Neutrophil (primary cell): Measurements from ENCODE around the gene TMEM81.

Experiments
- H3K27ac ChIP-seq: fragments of 200-600 bp; sonication (generic); 2 replicates; pipeline ENCODE4 v1.5.1; 2016; ENCODE audit warnings: mild to moderate bottlenecking, moderate library complexity
- H3K27me3 ChIP-seq: fragments of 200-600 bp; sonication (generic); 2 replicates; pipeline ENCODE4 v1.6.0; 2016; ENCODE audit warnings: mild to moderate bottlenecking
- H3K36me3 ChIP-seq: fragments of 200-600 bp; sonication (generic); 2 replicates; pipeline ENCODE4 v1.5.1; 2017
- H3K4me1 ChIP-seq, 2 experiments: fragments of 200-600 bp in 1 of 2; sonication (generic) in 1 of 2; 1 replicate in 1 of 2; 2 replicates in 1 of 2; pipeline versions ENCODE4 v1.5.1 to v1.6.1; 2013 to 2016; ENCODE audit warnings: low read depth in 1 of 2, low read length in 1 of 2, mild to moderate bottlenecking in 1 of 2, moderate library complexity in 1 of 2; ENCODE audit not compliant: control insufficient read depth in 1 of 2, insufficient read depth in 1 of 2
- H3K4me3 ChIP-seq, 2 experiments: fragments of 200-600 bp in 1 of 2; sonication (generic) in 1 of 2; 1 replicate in 1 of 2; 2 replicates in 1 of 2; pipeline ENCODE4 v1.5.1; 2013 to 2016; ENCODE audit warnings: low read depth in 1 of 2, low read length in 1 of 2, mild to moderate bottlenecking in 1 of 2, moderate library complexity in 1 of 2
- H3K9me3 ChIP-seq: fragments of 200-600 bp; sonication (generic); 2 replicates; pipeline ENCODE4 v1.5.1; 2016
- CTCF ChIP-seq: fragments of 200-600 bp; sonication (generic); IDR thresholded peaks from 2 replicates; pipeline ENCODE4 v1.5.1; 2016; ENCODE audit warnings: antibody characterized with exemption

TMEM81 gene

GRCh38 chr1:205073511-205073910, 10.7 kb downstream of the TMEM81 start:
- Histone ChIP-seq H3K4me1 (no peaks in the 10 kb centered on the region), H3K36me3 (no peaks in the 10 kb centered on the region), H3K9me3 (no peaks in the 10 kb centered on the region), H3K27me3 (no peaks in the 10 kb centered on the region), H3K4me3 (no peak overlapping the region), H3K27ac (no peak overlapping the region)
- no peak for TF ChIP-seq CTCF

- TF ChIP-seq CTCF, result no peak
- H3K9me3 ChIP-seq, result no peaks in the 10 kb centered on the region
- H3K27ac ChIP-seq, result no peak overlapping the region
- H3K4me3 ChIP-seq, result no peak overlapping the region
- H3K4me1 ChIP-seq, result no peaks in the 10 kb centered on the region
- H3K27me3 ChIP-seq, result no peaks in the 10 kb centered on the region
- no peaks in the 10 kb centered on the region for H3K36me3 ChIP-seq
These were observed 11.4 kb downstream of the TMEM81 start for GRCh38 chr1:205072881-205073280.

- no peak for TF ChIP-seq CTCF
- Histone ChIP-seq H3K4me3 (no peak overlapping the region), H3K9me3 (no peaks in the 10 kb centered on the region), H3K4me1 (no peaks in the 10 kb centered on the region), H3K27me3 (no peaks in the 10 kb centered on the region), H3K36me3 (no peaks in the 10 kb centered on the region), H3K27ac (no peak overlapping the region)
These were observed 12.0 kb downstream of the TMEM81 start for GRCh38 chr1:205072286-205072685.

- no peak for TF ChIP-seq CTCF
These were observed 12.5 kb downstream of the TMEM81 start for GRCh38 chr1:205071801-205072200.

GRCh38 chr1:205071028-205071409, 13.2 kb downstream of the TMEM81 start:
- Histone ChIP-seq H3K36me3 (no peaks in the 10 kb centered on the region), H3K4me1 (no peaks in the 10 kb centered on the region), H3K27me3 (no peaks in the 10 kb centered on the region), H3K9me3 (no peaks in the 10 kb centered on the region), H3K4me3 (no peak overlapping the region), H3K27ac (no peak overlapping the region)
- TF ChIP-seq CTCF, result no peak

More at GRCh38 chr1:205071801-205072200, 12.5 kb downstream of the TMEM81 start:
- Histone ChIP-seq H3K4me3 (no peak overlapping the region), H3K27ac (no peak overlapping the region), H3K4me1 (no peaks in the 10 kb centered on the region), H3K36me3 (no peaks in the 10 kb centered on the region), H3K9me3 (no peaks in the 10 kb centered on the region), H3K27me3 (no peaks in the 10 kb centered on the region)
